HL-60 (cell line): ENCODE measurements around the gene IGF2R.

Source experiments
- DNase-seq, 2 experiments: peaks; one replicate each; pipeline ENCODE4 v3.0.0-alpha.2; 2010 to 2020; ENCODE audit warnings: low read depth in 1 of 2, low spot score in 1 of 2
- H3K27ac ChIP-seq: fragments of 250-450 bp; sonication (Bioruptor Pico); replicated peaks from 2 replicates; pipeline ENCODE4 v1.5.1; 2020; ENCODE audit warnings: mild to moderate bottlenecking, moderate library complexity
- H3K27me3 ChIP-seq: fragments of 250-450 bp; sonication (Bioruptor Pico); 2 replicates; pipeline ENCODE4 v1.5.1; 2021; ENCODE audit warnings: mild to moderate bottlenecking, moderate library complexity; ENCODE audit not compliant: insufficient read depth, poor library complexity, severe bottlenecking
- H3K4me3 ChIP-seq: replicated peaks from 2 replicates; pipeline ENCODE4 v1.5.1; 2011; ENCODE audit warnings: mild to moderate bottlenecking, control low read depth, low read length; ENCODE audit not compliant: insufficient read depth
- CTCF ChIP-seq: IDR thresholded peaks from one replicate; pipeline ENCODE4 v1.5.1; 2011; ENCODE audit warnings: low read length, control low read depth, inconsistent platforms; ENCODE audit not compliant: insufficient read depth
- GABPA ChIP-seq: IDR thresholded peaks from 2 replicates; pipeline ENCODE4 v1.6.1; 2012; ENCODE audit warnings: low read depth
- POLR2AphosphoS5 ChIP-seq: IDR thresholded peaks from 2 replicates; pipeline ENCODE4 v1.6.1; 2012; ENCODE audit warnings: low read depth
- REST ChIP-seq: IDR thresholded peaks from 2 replicates; pipeline ENCODE4 v1.6.1; 2012; ENCODE audit warnings: low read depth; ENCODE audit not compliant: insufficient replicate concordance
- SPI1 ChIP-seq: IDR thresholded peaks from 2 replicates; pipeline ENCODE4 v1.6.1; 2012; ENCODE audit warnings: low read depth, mild to moderate bottlenecking, borderline replicate concordance

The IGF2R gene

GRCh38 chr6:160085713-160086505, 117.0 kb downstream of the IGF2R start:
- no peak overlapping the region for H3K4me3 ChIP-seq
- TF ChIP-seq GABPA: no peak
- TF ChIP-seq POLR2AphosphoS5: no peak
- no peak for TF ChIP-seq REST
- TF ChIP-seq SPI1: no peak
- TF ChIP-seq CTCF: no peak
- no peak overlapping the region for H3K27ac ChIP-seq

GRCh38 chr6:160086754-160087153, 117.9 kb downstream of the IGF2R start:
- TF ChIP-seq CTCF: no peak
- TF ChIP-seq POLR2AphosphoS5: no peak
- no peak for TF ChIP-seq GABPA
- TF ChIP-seq SPI1: no peak
- no peak for TF ChIP-seq REST
- no peak for DNase-seq
- Histone ChIP-seq H3K27ac (no peak overlapping the region), H3K27me3 (no peaks in the 10 kb centered on the region), H3K4me3 (no peak overlapping the region)

More at GRCh38 chr6:160085713-160086505, 117.0 kb downstream of the IGF2R start:
- no peaks in the 10 kb centered on the region for H3K27me3 ChIP-seq
- no peak for DNase-seq

- TF ChIP-seq POLR2AphosphoS5: no peak
- peak; percentile 33 for TF ChIP-seq CTCF
- TF ChIP-seq REST: no peak
- no peak for TF ChIP-seq SPI1
- TF ChIP-seq GABPA: no peak
- DNase-seq: no peak
- Histone ChIP-seq H3K27me3 (no peaks in the 10 kb centered on the region), H3K4me3 (no peak overlapping the region), H3K27ac (no peak overlapping the region)
These were observed 119.3 kb downstream of the IGF2R start for GRCh38 chr6:160088069-160088783.
